Vagina (tissue), 2 donors: ENCODE measurements around the gene NUP54. TPM values are rescaled to one million over a fixed set of nuclear protein-coding genes. Genes with fewer than 3 reads are reported as not detected.

ENCODE experiments used
- DNase-seq, 2 donors: peaks; one replicate each; pipeline ENCODE4 v3.0.0-alpha.2; 2017; ENCODE audit errors: extremely low spot score in 2 of 2
- H3K27ac ChIP-seq: fragments of 200-600 bp; sonication (generic); one replicate; pipeline ENCODE4 v1.5.1; 2019
- H3K27me3 ChIP-seq: fragments of 200-600 bp; sonication (generic); one replicate; pipeline ENCODE4 v1.5.1; 2019
- H3K36me3 ChIP-seq, 2 donors: fragments of 200-600 bp; sonication (generic); one replicate each; pipeline ENCODE4 v1.5.1; 2017 to 2019
- H3K4me1 ChIP-seq: fragments of 200-600 bp; sonication (generic); one replicate; pipeline ENCODE4 v1.5.1; 2019
- H3K4me3 ChIP-seq, 2 donors: fragments of 200-600 bp; sonication (generic); 1 replicate in 1 of 2; 2 replicates in 1 of 2; pipeline ENCODE4 v1.5.1; 2016 to 2019
- H3K9me3 ChIP-seq: fragments of 200-600 bp; sonication (generic); one replicate; pipeline ENCODE4 v1.5.1; 2019
- CTCF ChIP-seq, 3 experiments: fragments of 450-650 bp in 2 of 3; fragments of 200-600 bp in 1 of 3; sonication (generic) in 1 of 3; IDR thresholded peaks; one replicate each; pipeline ENCODE4 v1.5.1; 2017 to 2019; ENCODE audit warnings: antibody characterized with exemption in 3 of 3, mild to moderate bottlenecking in 2 of 3, moderate library complexity in 2 of 3
- POLR2A ChIP-seq, 2 donors: fragments of 450-650 bp; IDR thresholded peaks; one replicate each; pipeline ENCODE4 v1.6.1; 2017; ENCODE audit warnings: antibody characterized with exemption in 2 of 2, mild to moderate bottlenecking in 2 of 2, moderate library complexity in 2 of 2
- POLR2AphosphoS5 ChIP-seq, 2 donors: sonication (generic); formaldehyde crosslinking; IDR thresholded peaks; one replicate each; pipeline ENCODE4 v1.9.0; 2017; ENCODE audit warnings: antibody characterized with exemption in 2 of 2, mild to moderate bottlenecking in 2 of 2, low read depth in 1 of 2; ENCODE audit not compliant: insufficient read depth in 1 of 2
- intact Hi-C: fragments of 100-400 bp; cut with DNase I; formaldehyde crosslinking; loops from one replicate; pipeline ENCODE4 v1.15.1; 2023
- total RNA-seq: library from RNA; depleted of rRNA; stranded (reverse); fragments of >200 nt; gene quantifications from one replicate; pipeline ENCODE4 v1.2.3, GENCODE V29; 2016

The NUP54 gene
- total RNA-seq, 1 donor from 2014 or later: 31.2 TPM

- Histone ChIP-seq H3K9me3 (no peaks in the 10 kb centered on the region), H3K27me3 (no peaks in the 10 kb centered on the region), H3K36me3 (peaks cover 0 to 9% of the 10 kb centered on the region in 2 donors), H3K27ac (no peak overlapping the region), H3K4me1 (no peaks in the 10 kb centered on the region), H3K4me3 (no peak overlapping the region)
- DNase-seq: no peak
- no peak for TF ChIP-seq CTCF (IDR thresholded peaks at IDR 0.05)
- TF ChIP-seq POLR2AphosphoS5 (IDR thresholded peaks at IDR 0.05; ENCODE audit: insufficient read depth in 1 of 2, low read depth in 1 of 2): no peak
- TF ChIP-seq POLR2A (IDR thresholded peaks at IDR 0.05): no peak
- intact Hi-C loops: no loop called here
These were observed 39.6 kb downstream of the NUP54 start for GRCh38 chr4:76108467-76109181.

- Histone ChIP-seq H3K4me1 (no peaks in the 10 kb centered on the region), H3K36me3 (no peaks in the 10 kb centered on the region), H3K27me3 (no peaks in the 10 kb centered on the region), H3K9me3 (no peaks in the 10 kb centered on the region), H3K4me3 (no peak overlapping the region), H3K27ac (no peak overlapping the region)
- intact Hi-C loops: no loop called here
- TF ChIP-seq POLR2A (IDR thresholded peaks at IDR 0.05) (no peak), CTCF (IDR thresholded peaks at IDR 0.05) (no peak), POLR2AphosphoS5 (IDR thresholded peaks at IDR 0.05; ENCODE audit: insufficient read depth in 1 of 2, low read depth in 1 of 2) (no peak)
- no peak for DNase-seq
These were observed 41.8 kb downstream of the NUP54 start for GRCh38 chr4:76106442-76106841.

GRCh38 chr4:76105652-76106051, 42.5 kb downstream of the NUP54 start:
- Histone ChIP-seq H3K27ac (no peak overlapping the region), H3K9me3 (no peaks in the 10 kb centered on the region), H3K4me1 (no peaks in the 10 kb centered on the region), H3K36me3 (no peaks in the 10 kb centered on the region), H3K27me3 (no peaks in the 10 kb centered on the region), H3K4me3 (no peak overlapping the region)
- DNase-seq: no peak
- TF ChIP-seq POLR2A (IDR thresholded peaks at IDR 0.05): no peak
- TF ChIP-seq POLR2AphosphoS5 (IDR thresholded peaks at IDR 0.05; ENCODE audit: insufficient read depth in 1 of 2, low read depth in 1 of 2): no peak
- no peak for TF ChIP-seq CTCF (IDR thresholded peaks at IDR 0.05)
- intact Hi-C loops: no loop called here

GRCh38 chr4:76096076-76096475, 52.1 kb downstream of the NUP54 start:
- intact Hi-C loops: no loop called here
- H3K4me3 ChIP-seq: no peak overlapping the region
- H3K27me3 ChIP-seq: no peaks in the 10 kb centered on the region
- no peaks in the 10 kb centered on the region for H3K9me3 ChIP-seq
- no peak for TF ChIP-seq POLR2A (IDR thresholded peaks at IDR 0.05)
- no peak for TF ChIP-seq POLR2AphosphoS5 (IDR thresholded peaks at IDR 0.05; ENCODE audit: insufficient read depth in 1 of 2, low read depth in 1 of 2)
- no peak for TF ChIP-seq CTCF (IDR thresholded peaks at IDR 0.05)
- H3K27ac ChIP-seq: no peak overlapping the region
- H3K36me3 ChIP-seq: no peaks in the 10 kb centered on the region
- no peak for DNase-seq
- no peaks in the 10 kb centered on the region for H3K4me1 ChIP-seq

DNA sequence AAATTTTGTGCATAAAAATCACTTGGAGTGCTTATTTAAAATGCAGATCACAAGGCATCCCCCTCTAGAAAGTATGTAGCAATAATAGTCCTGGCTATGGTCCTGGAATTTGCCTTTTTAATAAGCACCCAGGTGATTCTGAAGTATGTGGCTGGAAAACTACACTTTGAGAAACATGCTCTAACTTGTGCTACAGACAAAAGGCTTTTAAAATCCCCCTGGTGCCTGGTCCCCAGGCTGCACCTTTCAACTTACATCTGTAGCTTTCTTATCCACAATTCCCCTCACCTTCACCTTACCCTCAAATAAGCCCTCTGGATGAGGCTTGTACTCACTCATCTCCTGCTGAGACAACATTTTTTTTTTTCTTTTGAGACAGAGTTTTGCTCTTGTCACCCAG, 52.6 kb downstream of the NUP54 start:
- H3K36me3 ChIP-seq: no peaks in the 10 kb centered on the region
- TF ChIP-seq POLR2AphosphoS5 (IDR thresholded peaks at IDR 0.05; ENCODE audit: insufficient read depth in 1 of 2, low read depth in 1 of 2) (no peak), CTCF (IDR thresholded peaks at IDR 0.05) (no peak), POLR2A (IDR thresholded peaks at IDR 0.05) (no peak)
- H3K4me1 ChIP-seq: no peaks in the 10 kb centered on the region
- H3K27ac ChIP-seq: no peak overlapping the region
- H3K9me3 ChIP-seq: no peaks in the 10 kb centered on the region
- H3K27me3 ChIP-seq: no peaks in the 10 kb centered on the region
- H3K4me3 ChIP-seq: no peak overlapping the region
- intact Hi-C loops: no loop called here
- DNase-seq: no peak
